ENCODE data around the gene CRTAP. TPM values are rescaled to one million over a fixed set of nuclear protein-coding genes. Genes with fewer than 3 reads are reported as not detected.

Gene CRTAP
- total and polyA plus RNA-seq, 2 of the 13 experiments (the other 11 are each of a cell fraction or from before 2014, with no cell fraction given) = 54.2 to 119 TPM

DNA sequence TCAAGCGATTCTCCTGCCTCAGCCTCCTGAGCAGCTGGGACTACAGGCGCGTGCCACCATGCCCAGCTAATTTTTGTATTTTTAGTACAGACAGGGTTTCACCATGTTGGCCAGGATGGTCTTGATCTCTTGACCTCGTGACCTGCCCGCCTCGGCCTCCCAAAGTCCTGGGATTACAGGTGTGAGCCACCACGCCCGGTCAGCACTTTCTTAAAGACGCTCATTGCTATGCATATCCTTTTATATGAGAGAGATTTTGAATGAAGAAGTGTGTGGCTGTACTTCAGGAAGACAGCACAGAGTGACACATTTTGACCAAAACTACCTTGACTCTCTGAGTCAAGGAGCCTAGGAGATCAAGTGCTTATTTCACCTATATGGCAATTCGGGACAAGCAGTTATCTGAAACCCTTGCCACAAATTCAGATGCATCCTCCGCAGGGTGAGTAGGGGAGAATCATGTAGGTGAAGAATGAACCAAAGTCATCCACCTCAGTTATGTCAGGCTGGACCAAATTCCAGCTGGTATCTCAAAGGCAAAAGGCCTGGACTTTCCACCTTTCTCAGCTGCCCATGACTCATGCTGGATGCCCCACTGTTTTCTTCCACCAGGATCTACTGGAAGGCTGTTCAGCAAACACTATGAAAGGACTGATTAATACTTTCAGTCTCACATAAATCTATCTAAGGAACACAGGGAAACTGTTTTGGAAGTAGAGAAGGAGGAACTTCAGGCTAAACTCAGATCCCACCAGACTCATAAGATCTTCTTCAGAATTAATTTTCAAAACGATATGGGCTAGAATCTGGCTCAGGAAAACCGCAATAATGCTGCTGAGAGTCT, 72.9 kb downstream of the CRTAP start (continued):
- no peak for TF ChIP-seq ZNF513 (CRISPR knock-in tag; conservative IDR thresholded peaks at IDR 0.05)
- no peak for TF ChIP-seq ZNF235 (CRISPR knock-in tag; IDR thresholded peaks at IDR 0.05; ENCODE audit: borderline replicate concordance)
- no peak for TF ChIP-seq MEIS2 (CRISPR knock-in tag; IDR thresholded peaks at IDR 0.05)
- no peak for TF ChIP-seq ZNF230 (CRISPR knock-in tag; IDR thresholded peaks at IDR 0.05)
- TF ChIP-seq HMGA1 (CRISPR knock-in tag; conservative IDR thresholded peaks at IDR 0.05) = no peak
- TF ChIP-seq PRPF4 (IDR thresholded peaks at IDR 0.05; ENCODE audit: low read depth, low read length, poor library complexity, severe bottlenecking) = no peak
- no peak for TF ChIP-seq ZNF674 (CRISPR knock-in tag; IDR thresholded peaks at IDR 0.05; ENCODE audit: low read depth)
- no peak for TF ChIP-seq PCBP1 (IDR thresholded peaks at IDR 0.05; ENCODE audit: borderline replicate concordance, low read depth, low read length)
- no peak for TF ChIP-seq SMAD9 (CRISPR knock-in tag; IDR thresholded peaks at IDR 0.05)
- TF ChIP-seq ZNF652 (CRISPR knock-in tag; IDR thresholded peaks at IDR 0.05; ENCODE audit: borderline replicate concordance, low read depth) = no peak
- no peak for TF ChIP-seq DNMT1 (CRISPR knock-in tag; IDR thresholded peaks at IDR 0.05)
- no peak for TF ChIP-seq DBP (CRISPR knock-in tag; IDR thresholded peaks at IDR 0.05; ENCODE audit: not compliant biosample characterization)
- no peak for TF ChIP-seq NR3C1 (CRISPR knock-in tag; IDR thresholded peaks at IDR 0.05)
- TF ChIP-seq ZNF274 (CRISPR knock-in tag; IDR thresholded peaks at IDR 0.05) = no peak
- no peak for TF ChIP-seq THAP7 (CRISPR knock-in tag; IDR thresholded peaks at IDR 0.05)
- TF ChIP-seq CHCHD3 (CRISPR knock-in tag; IDR thresholded peaks at IDR 0.05) = no peak
- TF ChIP-seq RERE (CRISPR knock-in tag; IDR thresholded peaks at IDR 0.05; ENCODE audit: low read depth) = no peak
- no peak for TF ChIP-seq PHF5A (CRISPR knock-in tag; IDR thresholded peaks at IDR 0.05; ENCODE audit: low read depth, unreplicated experiment)
- TF ChIP-seq GMEB2 (CRISPR knock-in tag; IDR thresholded peaks at IDR 0.05; ENCODE audit: low read depth) = no peak
- TF ChIP-seq JDP2 (CRISPR knock-in tag; IDR thresholded peaks at IDR 0.05; ENCODE audit: borderline replicate concordance) = no peak

Data from HepG2 (cell line).